Measurements from ENCODE around the gene CAPN15.

GRCh38 chr16:588889-589657 is 61.6 kb downstream of the CAPN15 start:
- TF ChIP-seq TEAD4 (IDR thresholded peaks at IDR 0.05) (peak; percentile 28; the same call in 1 of the 2 replicates), EP300 (IDR thresholded peaks at IDR 0.05; ENCODE audit: borderline replicate concordance) (no peak), RAD21 (IDR thresholded peaks at IDR 0.05; ENCODE audit: low read depth) (no peak), MAX (IDR thresholded peaks at IDR 0.05) (peak; percentile 23; the same call in 1 of the 2 replicates), CEBPB (IDR thresholded peaks at IDR 0.05) (no peak), TAF1 (IDR thresholded peaks at IDR 0.05; ENCODE audit: low read depth) (peak; percentile 88), CREB1 (IDR thresholded peaks at IDR 0.05; ENCODE audit: low read depth) (no peak), ZBTB7A (IDR thresholded peaks at IDR 0.05; ENCODE audit: low read depth) (no peak), NFIC (IDR thresholded peaks at IDR 0.05) (no peak)

Data from Ishikawa (cell line).